T-helper 2 cell treated with Interferon-gamma antibody and Interleukin-4, amounts not matched to agents 5 μg/mL and 100 μg/mL, for 36 hours (primary cell): Measurements from ENCODE around the gene MCIDAS.

Source experiments
- DNase-seq: peaks from one replicate; pipeline ENCODE4 v3.0.0; 2021; ENCODE audit warnings: low spot score
- H3K27ac Mint-ChIP-seq: one replicate; pipeline ENCODE4 v1.8.0; 2021; ENCODE audit warnings: mild to moderate bottlenecking, mixed read lengths
- H3K27me3 Mint-ChIP-seq: one replicate; pipeline ENCODE4 v1.8.0; 2021; ENCODE audit warnings: low read depth, mixed read lengths
- H3K36me3 Mint-ChIP-seq: one replicate; pipeline ENCODE4 v1.8.0; 2021; ENCODE audit warnings: low read depth, mixed read lengths
- H3K4me1 Mint-ChIP-seq: one replicate; pipeline ENCODE4 v1.8.0; 2021; ENCODE audit warnings: low read depth, mixed read lengths
- H3K4me3 Mint-ChIP-seq: one replicate; pipeline ENCODE4 v1.8.0; 2022; ENCODE audit warnings: mild to moderate bottlenecking, moderate library complexity, mixed read lengths
- H3K9me3 Mint-ChIP-seq: one replicate; pipeline ENCODE4 v1.8.0; 2021; ENCODE audit warnings: mixed read lengths

Gene MCIDAS

GRCh38 chr5:55226934-55227663 is at the start of gene MCIDAS:
MCIDAS (minus strand) TSS chr5:55227315; CDS start chr5:55227138, 177 bp downstream.
- peak; percentile 67 for DNase-seq
- Mint-ChIP-seq H3K27ac (peak within 1 kb of the TSS; percentile 53), H3K4me1 (peaks cover 39% of the 10 kb centered on the region)

GRCh38 chr5:55276771-55277170 is 49.7 kb upstream of the MCIDAS start:
- Mint-ChIP-seq H3K9me3 (no peaks in the 10 kb centered on the region), H3K4me3 (no peak overlapping the region), H3K4me1 (peaks cover 2% of the 10 kb centered on the region), H3K27me3 (no peaks in the 10 kb centered on the region), H3K36me3 (peaks cover 40% of the 10 kb centered on the region), H3K27ac (no peak overlapping the region)
- DNase-seq, result no peak

More at GRCh38 chr5:55226934-55227663, at the start of gene MCIDAS:
- Mint-ChIP-seq H3K36me3 (no peaks in the 10 kb centered on the region), H3K9me3 (no peaks in the 10 kb centered on the region), H3K4me3 (peak within 1 kb of the TSS; percentile 68), H3K27me3 (peaks cover 90% of the 10 kb centered on the region)

- no peaks in the 10 kb centered on the region for H3K9me3 Mint-ChIP-seq
- no peaks in the 10 kb centered on the region for H3K4me1 Mint-ChIP-seq
- no peak overlapping the region for H3K4me3 Mint-ChIP-seq
- peaks cover 38% of the 10 kb centered on the region for H3K36me3 Mint-ChIP-seq
- DNase-seq, result no peak
- H3K27ac Mint-ChIP-seq, result no peak overlapping the region
- no peaks in the 10 kb centered on the region for H3K27me3 Mint-ChIP-seq
Observed at GRCh38 chr5:55258339-55258738, 31.2 kb upstream of the MCIDAS start.

- H3K4me1 Mint-ChIP-seq, result no peaks in the 10 kb centered on the region
- no peaks in the 10 kb centered on the region for H3K9me3 Mint-ChIP-seq
- H3K36me3 Mint-ChIP-seq, result peaks cover 25% of the 10 kb centered on the region
- no peak for DNase-seq
- no peak overlapping the region for H3K4me3 Mint-ChIP-seq
- H3K27ac Mint-ChIP-seq, result no peak overlapping the region
- peaks cover 9% of the 10 kb centered on the region for H3K27me3 Mint-ChIP-seq
Observed at GRCh38 chr5:55254802-55255201, 27.7 kb upstream of the MCIDAS start.

GRCh38 chr5:55250064-55250463 is 22.9 kb upstream of the MCIDAS start:
- H3K9me3 Mint-ChIP-seq, result peaks cover 16% of the 10 kb centered on the region
- H3K4me3 Mint-ChIP-seq, result no peak overlapping the region
- H3K27me3 Mint-ChIP-seq, result peaks cover 22% of the 10 kb centered on the region
- H3K27ac Mint-ChIP-seq, result no peak overlapping the region
- no peaks in the 10 kb centered on the region for H3K4me1 Mint-ChIP-seq
- H3K36me3 Mint-ChIP-seq, result peaks cover 4% of the 10 kb centered on the region
- DNase-seq, result no peak

- Mint-ChIP-seq H3K36me3 (no peaks in the 10 kb centered on the region), H3K4me3 (no peak overlapping the region), H3K9me3 (no peaks in the 10 kb centered on the region), H3K4me1 (no peaks in the 10 kb centered on the region), H3K27me3 (peaks cover 58% of the 10 kb centered on the region), H3K27ac (no peak overlapping the region)
- DNase-seq, result no peak
Observed at GRCh38 chr5:55241746-55242145, 14.6 kb upstream of the MCIDAS start.

GRCh38 chr5:55236800-55237199 is 9.7 kb upstream of the MCIDAS start:
- H3K27me3 Mint-ChIP-seq, result peaks cover 69% of the 10 kb centered on the region
- peaks cover 13% of the 10 kb centered on the region for H3K4me1 Mint-ChIP-seq
- H3K9me3 Mint-ChIP-seq, result no peaks in the 10 kb centered on the region
- DNase-seq, result no peak
- H3K4me3 Mint-ChIP-seq, result no peak overlapping the region
- H3K27ac Mint-ChIP-seq, result no peak overlapping the region
- no peaks in the 10 kb centered on the region for H3K36me3 Mint-ChIP-seq

- DNase-seq, result no peak
- Mint-ChIP-seq H3K9me3 (no peaks in the 10 kb centered on the region), H3K27ac (peak overlapping the region; percentile 52), H3K4me1 (peaks cover 30% of the 10 kb centered on the region), H3K36me3 (no peaks in the 10 kb centered on the region), H3K27me3 (peaks cover 77% of the 10 kb centered on the region), H3K4me3 (peak overlapping the region; percentile 83)
Observed at GRCh38 chr5:55234121-55234700, 7.1 kb upstream of the MCIDAS start.

- Mint-ChIP-seq H3K4me1 (peaks cover 30% of the 10 kb centered on the region), H3K9me3 (no peaks in the 10 kb centered on the region), H3K27me3 (peaks cover 78% of the 10 kb centered on the region), H3K27ac (peak within 1 kb of the TSS; percentile 52), H3K36me3 (no peaks in the 10 kb centered on the region), H3K4me3 (peak within 1 kb of the TSS; percentile 85)
- DNase-seq, result peak; percentile 74
Observed at GRCh38 chr5:55232985-55233928, 6.1 kb upstream of the MCIDAS start, which contains the start of gene CCNO. CCNO (minus strand) TSS chr5:55233608; CDS start chr5:55233523, 85 bp downstream.

GRCh38 chr5:55232271-55232984 is 5.3 kb upstream of the MCIDAS start:
- H3K36me3 Mint-ChIP-seq, result no peaks in the 10 kb centered on the region
- H3K4me1 Mint-ChIP-seq, result peaks cover 36% of the 10 kb centered on the region
- H3K9me3 Mint-ChIP-seq, result no peaks in the 10 kb centered on the region
- H3K27me3 Mint-ChIP-seq, result peaks cover 81% of the 10 kb centered on the region
- no peak for DNase-seq
- no peak overlapping the region for H3K27ac Mint-ChIP-seq
- H3K4me3 Mint-ChIP-seq, result peak overlapping the region; percentile 85

- Mint-ChIP-seq H3K4me3 (peak overlapping the region; percentile 85), H3K36me3 (no peaks in the 10 kb centered on the region), H3K9me3 (no peaks in the 10 kb centered on the region), H3K4me1 (peaks cover 36% of the 10 kb centered on the region), H3K27me3 (peaks cover 78% of the 10 kb centered on the region), H3K27ac (no peak overlapping the region)
- no peak for DNase-seq
Observed at GRCh38 chr5:55231919-55232270, 4.8 kb upstream of the MCIDAS start.

- peaks cover 38% of the 10 kb centered on the region for H3K4me1 Mint-ChIP-seq
- peak; percentile 35 for DNase-seq
- H3K27me3 Mint-ChIP-seq, result peaks cover 74% of the 10 kb centered on the region
- H3K27ac Mint-ChIP-seq, result no peak overlapping the region
- H3K9me3 Mint-ChIP-seq, result no peaks in the 10 kb centered on the region
- H3K4me3 Mint-ChIP-seq, result peak overlapping the region; percentile 85
- H3K36me3 Mint-ChIP-seq, result no peaks in the 10 kb centered on the region
Observed at GRCh38 chr5:55231029-55231918, 4.2 kb upstream of the MCIDAS start.
